ENCODE results near the gene WDR70.

DNA sequence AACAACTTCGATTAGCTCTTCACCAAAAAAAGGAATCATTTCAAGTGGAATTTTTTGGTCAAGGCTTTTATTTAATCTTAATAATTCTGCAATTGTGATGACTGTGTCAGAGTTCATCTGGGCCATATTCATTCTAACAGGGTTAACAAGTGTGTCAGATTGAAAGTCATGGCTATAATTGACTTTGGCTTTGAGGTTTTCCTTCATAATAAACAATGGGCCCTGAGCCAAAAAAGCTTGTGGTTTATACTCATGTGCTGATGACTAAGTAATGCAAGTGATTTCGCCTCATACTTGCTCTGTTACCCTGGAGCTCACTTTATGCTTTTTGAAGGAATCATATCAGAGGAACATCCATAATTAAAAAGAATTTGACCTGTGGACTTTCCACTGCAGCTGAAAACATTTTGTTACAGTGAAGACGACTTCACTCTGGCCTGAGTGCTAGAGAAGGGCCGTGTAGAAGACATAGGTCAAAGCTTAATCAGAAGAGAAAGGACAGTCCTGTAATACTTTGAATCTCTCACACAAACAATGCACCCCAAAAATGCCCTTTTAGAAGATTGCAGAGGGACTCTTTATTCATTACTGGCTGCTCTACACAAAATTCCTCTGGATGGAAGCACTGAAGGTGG is 359.1 kb downstream of the WDR70 start:
- TF ChIP-seq, protein P1, sequence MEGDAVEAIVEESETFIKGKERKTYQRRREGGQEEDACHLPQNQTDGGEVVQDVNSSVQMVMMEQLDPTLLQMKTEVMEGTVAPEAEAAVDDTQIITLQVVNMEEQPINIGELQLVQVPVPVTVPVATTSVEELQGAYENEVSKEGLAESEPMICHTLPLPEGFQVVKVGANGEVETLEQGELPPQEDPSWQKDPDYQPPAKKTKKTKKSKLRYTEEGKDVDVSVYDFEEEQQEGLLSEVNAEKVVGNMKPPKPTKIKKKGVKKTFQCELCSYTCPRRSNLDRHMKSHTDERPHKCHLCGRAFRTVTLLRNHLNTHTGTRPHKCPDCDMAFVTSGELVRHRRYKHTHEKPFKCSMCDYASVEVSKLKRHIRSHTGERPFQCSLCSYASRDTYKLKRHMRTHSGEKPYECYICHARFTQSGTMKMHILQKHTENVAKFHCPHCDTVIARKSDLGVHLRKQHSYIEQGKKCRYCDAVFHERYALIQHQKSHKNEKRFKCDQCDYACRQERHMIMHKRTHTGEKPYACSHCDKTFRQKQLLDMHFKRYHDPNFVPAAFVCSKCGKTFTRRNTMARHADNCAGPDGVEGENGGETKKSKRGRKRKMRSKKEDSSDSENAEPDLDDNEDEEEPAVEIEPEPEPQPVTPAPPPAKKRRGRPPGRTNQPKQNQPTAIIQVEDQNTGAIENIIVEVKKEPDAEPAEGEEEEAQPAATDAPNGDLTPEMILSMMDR (IDR thresholded peaks at IDR 0.05), result no peak
- TF ChIP-seq POLR2A (IDR thresholded peaks at IDR 0.05), result no peak

All from ovary (tissue), 3 donors.